NCI-H82 treated with DMSO at 0.1 percent for 48 hours (cell line): ENCODE measurements around the gene SDS.
A peak's percentile ranks its signal among the peaks of the same experiment; 100 is the strongest.

ENCODE experiments used
- DNase-seq: peaks from one replicate; lab custom pipeline; 2025; ENCODE audit not compliant: unreplicated experiment; lab: John Stamatoyannopoulos, UW

The SDS gene

GRCh38 chr12:113427882-113428281 lies 24.2 kb upstream of the SDS start:
- no peak for DNase-seq

- no peak for DNase-seq
Measured at GRCh38 chr12:113425960-113426453, 22.3 kb upstream of the SDS start.

GRCh38 chr12:113424915-113425823 lies 21.5 kb upstream of the SDS start:
- DNase-seq = peak; percentile 3

GRCh38 chr12:113424456-113424855 lies 20.8 kb upstream of the SDS start:
- DNase-seq = no peak

GRCh38 chr12:113422886-113423669 lies 19.4 kb upstream of the SDS start:
- no peak for DNase-seq

- peak; percentile 9 for DNase-seq
Measured at GRCh38 chr12:113422030-113422885, 18.6 kb upstream of the SDS start, which contains the start of gene SDSL. TSS of gene SDSL (plus strand) at chr12:113422380. CDS start at chr12:113427983, 5,603 bp downstream.

- DNase-seq = no peak
Measured at GRCh38 chr12:113420996-113421595, 17.4 kb upstream of the SDS start.

- DNase-seq = no peak
Measured at GRCh38 chr12:113418213-113418879, 14.7 kb upstream of the SDS start.

- DNase-seq = no peak
Measured at GRCh38 chr12:113416091-113416754, 12.5 kb upstream of the SDS start.

GRCh38 chr12:113414519-113415038 lies 10.9 kb upstream of the SDS start:
- DNase-seq = no peak

- DNase-seq = no peak
Measured at GRCh38 chr12:113413488-113413939, 9.8 kb upstream of the SDS start.

- no peak for DNase-seq
Measured at GRCh38 chr12:113409462-113410124, 5.9 kb upstream of the SDS start.

- no peak for DNase-seq
Measured at GRCh38 chr12:113408756-113409298, 5.1 kb upstream of the SDS start.

GRCh38 chr12:113407931-113408600 lies 4.4 kb upstream of the SDS start:
- no peak for DNase-seq

GRCh38 chr12:113405694-113406093 lies 2.0 kb upstream of the SDS start:
- no peak for DNase-seq

- no peak for DNase-seq
Measured at GRCh38 chr12:113402586-113403260, 964 bp downstream of the SDS start.
